ENCODE results near the gene TMEM51. TPM values are rescaled to one million over a fixed set of nuclear protein-coding genes. Genes with fewer than 3 reads are reported as not detected.
A peak's percentile ranks its signal among the peaks of the same experiment; 100 is the strongest.

Gene TMEM51
- total RNA-seq = under 1 TPM; 0.18 to 0.23 TPM

- DNase-seq (no peak), ATAC-seq (peak; percentile 37)
- Mint-ChIP-seq H3K36me3 (ENCODE audit: low read depth) (no peaks in the 10 kb centered on the region), H3K9me3 (ENCODE audit: insufficient read depth) (no peaks in the 10 kb centered on the region), H3K4me3 (peak within 1 kb of the TSS; percentile 57), H3K27me3 (ENCODE audit: low read depth) (peaks cover 50% of the 10 kb centered on the region), H3K27ac (no peak within 1 kb of the TSS), H3K4me1 (ENCODE audit: low read depth) (peaks cover 41% of the 10 kb centered on the region)
- CTCF ChIA-PET = interaction anchor here (1.0 to 2.9 kb wide), 5 partner anchors 24 to 151 kb away, joined by 3 to 14 read pairs (median 6); no protein-coding TSS in a partner anchor
- POLR2A ChIA-PET = no interaction called here
Observed at GRCh38 chr1:15153184-15153841, at the start of gene TMEM51. Gene TMEM51, plus strand, starts transcription at chr1:15153747. Its CDS starts 61,341 bp downstream, at chr1:15215088.

GRCh38 chr1:15103906-15104305 is 49.6 kb upstream of the TMEM51 start:
- no peak overlapping the region for H3K27ac Mint-ChIP-seq
- H3K36me3 Mint-ChIP-seq (ENCODE audit: low read depth) = no peaks in the 10 kb centered on the region
- peaks cover 11% of the 10 kb centered on the region for H3K4me1 Mint-ChIP-seq (ENCODE audit: low read depth)
- H3K9me3 Mint-ChIP-seq (ENCODE audit: insufficient read depth) = no peaks in the 10 kb centered on the region
- no peak for DNase-seq
- H3K4me3 Mint-ChIP-seq = no peak overlapping the region
- H3K27me3 Mint-ChIP-seq (ENCODE audit: low read depth) = peaks cover 22% of the 10 kb centered on the region
- CTCF ChIA-PET = no interaction called here
- POLR2A ChIA-PET = no interaction called here
- ATAC-seq = no peak

- no peaks in the 10 kb centered on the region for H3K9me3 Mint-ChIP-seq (ENCODE audit: insufficient read depth)
- ChIA-PET CTCF (no interaction called here), POLR2A (interaction anchor here (0.6 kb wide), 1 partner anchor 187 kb away, joined by 3 read pairs; no protein-coding TSS in a partner anchor)
Observed at GRCh38 chr1:15104768-15105167, 48.8 kb upstream of the TMEM51 start.

GRCh38 chr1:15106608-15107007 is 46.9 kb upstream of the TMEM51 start:
- Mint-ChIP-seq H3K27ac (no peak overlapping the region), H3K4me3 (no peak overlapping the region), H3K4me1 (ENCODE audit: low read depth) (peaks cover 2% of the 10 kb centered on the region), H3K36me3 (ENCODE audit: low read depth) (no peaks in the 10 kb centered on the region), H3K9me3 (ENCODE audit: insufficient read depth) (no peaks in the 10 kb centered on the region), H3K27me3 (ENCODE audit: low read depth) (peaks cover 17% of the 10 kb centered on the region)
- ATAC-seq (no peak), DNase-seq (no peak)
- CTCF ChIA-PET = interaction anchor here (0.9 kb wide), 1 partner anchor 22 kb away, joined by 3 read pairs; no protein-coding TSS in a partner anchor
- POLR2A ChIA-PET = no interaction called here

More at GRCh38 chr1:15104768-15105167, 48.8 kb upstream of the TMEM51 start:
- ATAC-seq = no peak
- Mint-ChIP-seq H3K27ac (no peak overlapping the region), H3K4me1 (ENCODE audit: low read depth) (peaks cover 11% of the 10 kb centered on the region), H3K4me3 (no peak overlapping the region), H3K27me3 (ENCODE audit: low read depth) (peaks cover 22% of the 10 kb centered on the region), H3K36me3 (ENCODE audit: low read depth) (no peaks in the 10 kb centered on the region)
- DNase-seq = no peak

GRCh38 chr1:15107058-15107687 is 46.4 kb upstream of the TMEM51 start:
- ATAC-seq (no peak), DNase-seq (no peak)
- Mint-ChIP-seq H3K27me3 (ENCODE audit: low read depth) (peaks cover 14% of the 10 kb centered on the region), H3K9me3 (ENCODE audit: insufficient read depth) (no peaks in the 10 kb centered on the region), H3K36me3 (ENCODE audit: low read depth) (no peaks in the 10 kb centered on the region), H3K4me3 (no peak overlapping the region), H3K4me1 (ENCODE audit: low read depth) (peaks cover 6% of the 10 kb centered on the region), H3K27ac (no peak overlapping the region)
- ChIA-PET POLR2A (no interaction called here), CTCF (no interaction called here)

- no peak for ATAC-seq
- no peaks in the 10 kb centered on the region for H3K36me3 Mint-ChIP-seq (ENCODE audit: low read depth)
- no peak for DNase-seq
- H3K4me1 Mint-ChIP-seq (ENCODE audit: low read depth) = peaks cover 12% of the 10 kb centered on the region
- no peaks in the 10 kb centered on the region for H3K9me3 Mint-ChIP-seq (ENCODE audit: insufficient read depth)
- H3K27me3 Mint-ChIP-seq (ENCODE audit: low read depth) = peaks cover 14% of the 10 kb centered on the region
- CTCF ChIA-PET = no interaction called here
- no peak overlapping the region for H3K4me3 Mint-ChIP-seq
- POLR2A ChIA-PET = interaction anchor here (1.0 kb wide), 1 partner anchor 9 kb away, joined by 3 read pairs; no protein-coding TSS in a partner anchor
- H3K27ac Mint-ChIP-seq = no peak overlapping the region
Observed at GRCh38 chr1:15107911-15108310, 45.6 kb upstream of the TMEM51 start.

GRCh38 chr1:15110128-15110866 is 43.2 kb upstream of the TMEM51 start:
- H3K4me3 Mint-ChIP-seq = no peak overlapping the region

GRCh38 chr1:15110867-15111230 is 42.7 kb upstream of the TMEM51 start:
- POLR2A ChIA-PET = no interaction called here
- no peak overlapping the region for H3K27ac Mint-ChIP-seq
- no peaks in the 10 kb centered on the region for H3K9me3 Mint-ChIP-seq (ENCODE audit: insufficient read depth)
- peaks cover 10% of the 10 kb centered on the region for H3K27me3 Mint-ChIP-seq (ENCODE audit: low read depth)
- CTCF ChIA-PET = interaction anchor here (0.9 kb wide), 1 partner anchor 18 kb away, joined by 5 read pairs; no protein-coding TSS in a partner anchor
- ATAC-seq = no peak
- DNase-seq = no peak
- no peaks in the 10 kb centered on the region for H3K36me3 Mint-ChIP-seq (ENCODE audit: low read depth)
- peaks cover 12% of the 10 kb centered on the region for H3K4me1 Mint-ChIP-seq (ENCODE audit: low read depth)
- H3K4me3 Mint-ChIP-seq = no peak overlapping the region

More at GRCh38 chr1:15110128-15110866, 43.2 kb upstream of the TMEM51 start:
- DNase-seq (no peak), ATAC-seq (no peak)
- H3K27me3 Mint-ChIP-seq (ENCODE audit: low read depth) = peaks cover 10% of the 10 kb centered on the region
- ChIA-PET CTCF (interaction anchor here (0.9 kb wide), 1 partner anchor 18 kb away, joined by 5 read pairs; no protein-coding TSS in a partner anchor), POLR2A (no interaction called here)
- no peaks in the 10 kb centered on the region for H3K36me3 Mint-ChIP-seq (ENCODE audit: low read depth)
- no peaks in the 10 kb centered on the region for H3K9me3 Mint-ChIP-seq (ENCODE audit: insufficient read depth)
- H3K27ac Mint-ChIP-seq = no peak overlapping the region
- peaks cover 12% of the 10 kb centered on the region for H3K4me1 Mint-ChIP-seq (ENCODE audit: low read depth)

GRCh38 chr1:15113146-15113545 is 40.4 kb upstream of the TMEM51 start:
- no peak overlapping the region for H3K4me3 Mint-ChIP-seq
- H3K27ac Mint-ChIP-seq = no peak overlapping the region
- no peak for ATAC-seq
- peaks cover 12% of the 10 kb centered on the region for H3K4me1 Mint-ChIP-seq (ENCODE audit: low read depth)
- ChIA-PET POLR2A (no interaction called here), CTCF (interaction anchor here (0.6 to 1.6 kb wide), 3 partner anchors 159 to 192 kb away, joined by 3 read pairs; no protein-coding TSS in a partner anchor)
- H3K9me3 Mint-ChIP-seq (ENCODE audit: insufficient read depth) = no peaks in the 10 kb centered on the region
- H3K27me3 Mint-ChIP-seq (ENCODE audit: low read depth) = peaks cover 3% of the 10 kb centered on the region
- no peak for DNase-seq
- H3K36me3 Mint-ChIP-seq (ENCODE audit: low read depth) = no peaks in the 10 kb centered on the region

- POLR2A ChIA-PET = no interaction called here
- ATAC-seq (no peak), DNase-seq (no peak)
- H3K4me3 Mint-ChIP-seq = no peak overlapping the region
- H3K36me3 Mint-ChIP-seq (ENCODE audit: low read depth) = no peaks in the 10 kb centered on the region
- CTCF ChIA-PET = no interaction called here
- no peak overlapping the region for H3K27ac Mint-ChIP-seq
- no peaks in the 10 kb centered on the region for H3K9me3 Mint-ChIP-seq (ENCODE audit: insufficient read depth)
- no peaks in the 10 kb centered on the region for H3K27me3 Mint-ChIP-seq (ENCODE audit: low read depth)
- peaks cover 12% of the 10 kb centered on the region for H3K4me1 Mint-ChIP-seq (ENCODE audit: low read depth)
Observed at GRCh38 chr1:15114884-15115283, 38.7 kb upstream of the TMEM51 start.

- H3K36me3 Mint-ChIP-seq (ENCODE audit: low read depth) = no peaks in the 10 kb centered on the region
- H3K27ac Mint-ChIP-seq = no peak overlapping the region
- ATAC-seq (no peak), DNase-seq (no peak)
- H3K4me1 Mint-ChIP-seq (ENCODE audit: low read depth) = peaks cover 12% of the 10 kb centered on the region
- H3K4me3 Mint-ChIP-seq = no peak overlapping the region
- CTCF ChIA-PET = interaction anchor here (2.3 kb wide), 1 partner anchor 13 kb away, joined by 11 read pairs; no protein-coding TSS in a partner anchor
- POLR2A ChIA-PET = no interaction called here
- H3K9me3 Mint-ChIP-seq (ENCODE audit: insufficient read depth) = no peaks in the 10 kb centered on the region
- H3K27me3 Mint-ChIP-seq (ENCODE audit: low read depth) = no peaks in the 10 kb centered on the region
Observed at GRCh38 chr1:15115542-15116330, 37.8 kb upstream of the TMEM51 start.

Measured in activated CD8-positive, alpha-beta T cell treated with anti-CD3 and anti-CD28 coated beads, Interleukin-2, amount 10 ng/mL, durations not matched to agents 7 days and 5 days (primary cell).